ENCODE measurements around the gene RNGTT. TPM values are rescaled to one million over a fixed set of nuclear protein-coding genes. Genes with fewer than 3 reads are reported as not detected.

Gene RNGTT
- total RNA-seq, 1 donor from 2014 or later: 12.3 TPM

DNA sequence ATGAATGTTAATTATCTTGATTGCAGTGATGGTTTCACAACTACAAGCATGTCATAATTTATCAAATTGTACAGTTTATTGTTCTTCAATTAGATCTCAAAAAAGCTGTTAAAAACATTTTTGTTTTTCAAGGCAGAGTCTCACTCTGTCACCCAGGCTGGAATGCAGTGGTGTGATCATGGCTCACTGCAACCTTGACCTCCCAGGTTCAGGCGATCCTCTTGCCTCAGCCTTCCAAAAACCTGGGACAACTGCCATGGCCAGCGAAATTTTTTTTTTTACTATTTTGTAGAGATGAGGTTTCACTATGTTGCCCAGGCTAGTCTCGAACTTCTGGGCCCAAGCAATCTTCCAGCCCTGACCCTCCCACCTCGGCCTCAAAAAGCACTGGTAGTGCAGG, 286.1 kb downstream of the RNGTT start:
- H3K4me1 ChIP-seq: no peaks in the 10 kb centered on the region
- no peak for ATAC-seq
- no peak overlapping the region for H3K4me3 ChIP-seq
- no peaks in the 10 kb centered on the region for H3K9me3 ChIP-seq
- DNase-seq: no peak
- TF ChIP-seq, protein P1, sequence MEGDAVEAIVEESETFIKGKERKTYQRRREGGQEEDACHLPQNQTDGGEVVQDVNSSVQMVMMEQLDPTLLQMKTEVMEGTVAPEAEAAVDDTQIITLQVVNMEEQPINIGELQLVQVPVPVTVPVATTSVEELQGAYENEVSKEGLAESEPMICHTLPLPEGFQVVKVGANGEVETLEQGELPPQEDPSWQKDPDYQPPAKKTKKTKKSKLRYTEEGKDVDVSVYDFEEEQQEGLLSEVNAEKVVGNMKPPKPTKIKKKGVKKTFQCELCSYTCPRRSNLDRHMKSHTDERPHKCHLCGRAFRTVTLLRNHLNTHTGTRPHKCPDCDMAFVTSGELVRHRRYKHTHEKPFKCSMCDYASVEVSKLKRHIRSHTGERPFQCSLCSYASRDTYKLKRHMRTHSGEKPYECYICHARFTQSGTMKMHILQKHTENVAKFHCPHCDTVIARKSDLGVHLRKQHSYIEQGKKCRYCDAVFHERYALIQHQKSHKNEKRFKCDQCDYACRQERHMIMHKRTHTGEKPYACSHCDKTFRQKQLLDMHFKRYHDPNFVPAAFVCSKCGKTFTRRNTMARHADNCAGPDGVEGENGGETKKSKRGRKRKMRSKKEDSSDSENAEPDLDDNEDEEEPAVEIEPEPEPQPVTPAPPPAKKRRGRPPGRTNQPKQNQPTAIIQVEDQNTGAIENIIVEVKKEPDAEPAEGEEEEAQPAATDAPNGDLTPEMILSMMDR (IDR thresholded peaks at IDR 0.05): no peak
- no peak overlapping the region for H3K27ac ChIP-seq
- H3K36me3 ChIP-seq: no peaks in the 10 kb centered on the region
- H3K27me3 ChIP-seq: no peaks in the 10 kb centered on the region
- intact Hi-C loops (cut with DNase I): no loop called here

DNA sequence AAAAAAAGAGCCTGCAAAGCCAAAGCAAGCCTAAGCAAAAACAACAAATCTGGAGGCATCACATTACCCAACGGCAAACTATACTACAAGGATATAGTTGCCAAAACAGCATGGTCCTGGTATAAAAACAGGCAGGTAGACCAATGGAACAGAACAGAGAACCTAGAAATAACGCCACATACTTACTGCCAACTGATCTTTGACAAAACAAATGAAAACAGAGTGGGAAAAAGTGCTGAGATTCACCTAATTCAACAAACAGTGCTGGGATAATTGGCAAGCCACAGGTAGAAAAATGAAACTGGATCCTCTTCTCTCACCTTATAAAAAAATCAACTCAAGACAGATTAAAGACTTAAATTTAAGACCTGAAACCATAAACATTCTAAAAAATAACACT, 291.8 kb downstream of the RNGTT start:
- intact Hi-C loops (cut with DNase I): no loop called here
- H3K4me1 ChIP-seq: no peaks in the 10 kb centered on the region
- H3K4me3 ChIP-seq: no peak overlapping the region
- H3K36me3 ChIP-seq: no peaks in the 10 kb centered on the region
- peaks cover 26% of the 10 kb centered on the region for H3K9me3 ChIP-seq
- TF ChIP-seq, protein P1 (IDR thresholded peaks at IDR 0.05): no peak
- DNase-seq (no peak), ATAC-seq (no peak)
- no peaks in the 10 kb centered on the region for H3K27me3 ChIP-seq
- no peak overlapping the region for H3K27ac ChIP-seq

DNA sequence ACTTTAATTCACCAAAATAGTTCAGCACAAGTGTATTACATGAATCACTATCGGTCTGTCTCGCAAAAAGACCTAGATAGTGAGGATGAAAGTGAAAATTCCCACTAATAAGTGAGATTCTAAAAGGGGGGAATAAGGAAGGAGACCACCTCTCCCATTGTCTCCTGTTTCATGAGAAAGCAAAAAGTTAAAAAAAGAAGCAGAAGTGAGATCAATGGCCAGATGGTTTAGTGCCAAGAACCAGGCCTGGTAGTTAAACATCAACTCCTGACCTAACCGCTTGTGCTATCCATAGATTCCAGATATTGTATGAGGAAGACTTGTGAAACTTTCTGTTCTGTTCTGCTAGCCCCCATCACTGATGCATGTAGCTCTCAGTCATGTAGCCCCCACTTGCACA, 293.0 kb downstream of the RNGTT start:
- H3K36me3 ChIP-seq: no peaks in the 10 kb centered on the region
- H3K27me3 ChIP-seq: no peaks in the 10 kb centered on the region
- intact Hi-C loops (cut with DNase I): no loop called here
- TF ChIP-seq, protein P1 (IDR thresholded peaks at IDR 0.05): no peak
- DNase-seq (no peak), ATAC-seq (no peak)
- H3K27ac ChIP-seq: no peak overlapping the region
- peaks cover 26% of the 10 kb centered on the region for H3K9me3 ChIP-seq
- H3K4me3 ChIP-seq: no peak overlapping the region
- no peaks in the 10 kb centered on the region for H3K4me1 ChIP-seq

DNA sequence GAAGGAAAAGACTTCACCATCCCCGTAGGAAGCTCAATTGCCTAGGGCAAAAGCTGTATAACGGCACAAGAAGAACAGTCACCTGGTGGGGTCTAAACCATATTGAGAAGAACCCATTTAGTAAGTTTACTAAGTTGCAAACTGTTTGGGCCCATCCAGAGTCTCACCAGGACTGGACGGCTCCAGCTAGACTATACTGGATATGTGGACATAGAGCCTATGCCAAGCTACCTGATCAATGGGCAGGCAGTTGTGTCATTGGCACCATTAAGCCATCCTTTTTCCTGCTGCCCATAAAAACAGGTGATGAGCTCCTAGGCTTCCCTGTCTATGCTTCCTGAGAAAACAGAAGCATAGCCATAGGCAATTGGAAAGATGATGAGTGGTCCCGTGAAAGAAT, 293.9 kb downstream of the RNGTT start:
- ATAC-seq: no peak
- Histone ChIP-seq H3K4me1 (no peaks in the 10 kb centered on the region), H3K36me3 (no peaks in the 10 kb centered on the region), H3K4me3 (no peak overlapping the region), H3K27ac (no peak overlapping the region), H3K27me3 (no peaks in the 10 kb centered on the region), H3K9me3 (peaks cover 26% of the 10 kb centered on the region)
- intact Hi-C loops (cut with DNase I): no loop called here
- TF ChIP-seq, protein P1 (IDR thresholded peaks at IDR 0.05): no peak
- no peak for DNase-seq

- Histone ChIP-seq H3K9me3 (peaks cover 26% of the 10 kb centered on the region), H3K36me3 (no peaks in the 10 kb centered on the region), H3K4me3 (no peak overlapping the region), H3K4me1 (no peaks in the 10 kb centered on the region), H3K27me3 (no peaks in the 10 kb centered on the region), H3K27ac (no peak overlapping the region)
- ATAC-seq (no peak), DNase-seq (no peak)
- TF ChIP-seq, protein P1 (IDR thresholded peaks at IDR 0.05): no peak
- intact Hi-C loops (cut with DNase I): no loop called here
Measured at GRCh38 chr6:88666901-88667300, 296.5 kb downstream of the RNGTT start.

- Histone ChIP-seq H3K4me3 (no peak overlapping the region), H3K9me3 (peaks cover 12% of the 10 kb centered on the region), H3K36me3 (no peaks in the 10 kb centered on the region), H3K4me1 (no peaks in the 10 kb centered on the region), H3K27ac (no peak overlapping the region), H3K27me3 (no peaks in the 10 kb centered on the region)
- intact Hi-C loops (cut with DNase I): no loop called here
- TF ChIP-seq, protein P1 (IDR thresholded peaks at IDR 0.05): no peak
- no peak for DNase-seq
- ATAC-seq: no peak
Measured at GRCh38 chr6:88665131-88665530, 298.3 kb downstream of the RNGTT start.
